ENCODE data around the gene LTBP3. TPM values are rescaled to one million over a fixed set of nuclear protein-coding genes. Genes with fewer than 3 reads are reported as not detected.
A peak's percentile ranks its signal among the peaks of the same experiment; 100 is the strongest.

The LTBP3 gene
- polyA plus RNA-seq, 1 donor from 2014 or later: 4.6 TPM

GRCh38 chr11:65558930-65559509, 861 bp upstream of the LTBP3 start:
- no peak overlapping the region for H2AFZ ChIP-seq (ENCODE audit: low read depth, low read length)
- no peaks in the 10 kb centered on the region for H3K27me3 ChIP-seq (ENCODE audit: insufficient read depth, low read depth, low read length)
- H3K9me3 ChIP-seq (ENCODE audit: low read length): no peaks in the 10 kb centered on the region
- no peaks in the 10 kb centered on the region for H4K20me1 ChIP-seq (ENCODE audit: insufficient read depth)
- H3K4me2 ChIP-seq (ENCODE audit: low read length): no peak overlapping the region
- H3K27ac ChIP-seq (ENCODE audit: low read length): no peak overlapping the region
- H3K9ac ChIP-seq (ENCODE audit: low read length): no peak overlapping the region
- H3F3A ChIP-seq (ENCODE audit: insufficient read depth, low read length, poor library complexity, severe bottlenecking): no peaks in the 10 kb centered on the region
- peak overlapping the region; percentile 59 for H3K4me3 ChIP-seq (ENCODE audit: low read length)
- H3K36me3 ChIP-seq (ENCODE audit: insufficient read depth, low read length): no peaks in the 10 kb centered on the region
- TF ChIP-seq SMC3 (conservative IDR thresholded peaks at IDR 0.05; ENCODE audit: poor library complexity) (no peak), MXI1 (conservative IDR thresholded peaks at IDR 0.05; ENCODE audit: poor library complexity, severe bottlenecking) (no peak), RAD21 (conservative IDR thresholded peaks at IDR 0.05) (no peak), EP300 (conservative IDR thresholded peaks at IDR 0.05; ENCODE audit: poor library complexity, severe bottlenecking) (no peak), EZH2 (IDR thresholded peaks at IDR 0.05; ENCODE audit: borderline replicate concordance, insufficient read depth, low read length, poor library complexity, severe bottlenecking) (no peak), POLR2AphosphoS5 (IDR thresholded peaks at IDR 0.05) (no peak), TAF1 (IDR thresholded peaks at IDR 0.05; ENCODE audit: low read depth) (no peak)
- TF ChIP-seq, protein P1, sequence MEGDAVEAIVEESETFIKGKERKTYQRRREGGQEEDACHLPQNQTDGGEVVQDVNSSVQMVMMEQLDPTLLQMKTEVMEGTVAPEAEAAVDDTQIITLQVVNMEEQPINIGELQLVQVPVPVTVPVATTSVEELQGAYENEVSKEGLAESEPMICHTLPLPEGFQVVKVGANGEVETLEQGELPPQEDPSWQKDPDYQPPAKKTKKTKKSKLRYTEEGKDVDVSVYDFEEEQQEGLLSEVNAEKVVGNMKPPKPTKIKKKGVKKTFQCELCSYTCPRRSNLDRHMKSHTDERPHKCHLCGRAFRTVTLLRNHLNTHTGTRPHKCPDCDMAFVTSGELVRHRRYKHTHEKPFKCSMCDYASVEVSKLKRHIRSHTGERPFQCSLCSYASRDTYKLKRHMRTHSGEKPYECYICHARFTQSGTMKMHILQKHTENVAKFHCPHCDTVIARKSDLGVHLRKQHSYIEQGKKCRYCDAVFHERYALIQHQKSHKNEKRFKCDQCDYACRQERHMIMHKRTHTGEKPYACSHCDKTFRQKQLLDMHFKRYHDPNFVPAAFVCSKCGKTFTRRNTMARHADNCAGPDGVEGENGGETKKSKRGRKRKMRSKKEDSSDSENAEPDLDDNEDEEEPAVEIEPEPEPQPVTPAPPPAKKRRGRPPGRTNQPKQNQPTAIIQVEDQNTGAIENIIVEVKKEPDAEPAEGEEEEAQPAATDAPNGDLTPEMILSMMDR (IDR thresholded peaks at IDR 0.05; ENCODE audit: poor library complexity, severe bottlenecking): no peak
- TF ChIP-seq, protein P2, sequence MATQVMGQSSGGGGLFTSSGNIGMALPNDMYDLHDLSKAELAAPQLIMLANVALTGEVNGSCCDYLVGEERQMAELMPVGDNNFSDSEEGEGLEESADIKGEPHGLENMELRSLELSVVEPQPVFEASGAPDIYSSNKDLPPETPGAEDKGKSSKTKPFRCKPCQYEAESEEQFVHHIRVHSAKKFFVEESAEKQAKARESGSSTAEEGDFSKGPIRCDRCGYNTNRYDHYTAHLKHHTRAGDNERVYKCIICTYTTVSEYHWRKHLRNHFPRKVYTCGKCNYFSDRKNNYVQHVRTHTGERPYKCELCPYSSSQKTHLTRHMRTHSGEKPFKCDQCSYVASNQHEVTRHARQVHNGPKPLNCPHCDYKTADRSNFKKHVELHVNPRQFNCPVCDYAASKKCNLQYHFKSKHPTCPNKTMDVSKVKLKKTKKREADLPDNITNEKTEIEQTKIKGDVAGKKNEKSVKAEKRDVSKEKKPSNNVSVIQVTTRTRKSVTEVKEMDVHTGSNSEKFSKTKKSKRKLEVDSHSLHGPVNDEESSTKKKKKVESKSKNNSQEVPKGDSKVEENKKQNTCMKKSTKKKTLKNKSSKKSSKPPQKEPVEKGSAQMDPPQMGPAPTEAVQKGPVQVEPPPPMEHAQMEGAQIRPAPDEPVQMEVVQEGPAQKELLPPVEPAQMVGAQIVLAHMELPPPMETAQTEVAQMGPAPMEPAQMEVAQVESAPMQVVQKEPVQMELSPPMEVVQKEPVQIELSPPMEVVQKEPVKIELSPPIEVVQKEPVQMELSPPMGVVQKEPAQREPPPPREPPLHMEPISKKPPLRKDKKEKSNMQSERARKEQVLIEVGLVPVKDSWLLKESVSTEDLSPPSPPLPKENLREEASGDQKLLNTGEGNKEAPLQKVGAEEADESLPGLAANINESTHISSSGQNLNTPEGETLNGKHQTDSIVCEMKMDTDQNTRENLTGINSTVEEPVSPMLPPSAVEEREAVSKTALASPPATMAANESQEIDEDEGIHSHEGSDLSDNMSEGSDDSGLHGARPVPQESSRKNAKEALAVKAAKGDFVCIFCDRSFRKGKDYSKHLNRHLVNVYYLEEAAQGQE (IDR thresholded peaks at IDR 0.05; ENCODE audit: borderline replicate concordance): no peak
- no peaks in the 10 kb centered on the region for H3K9me2 ChIP-seq (ENCODE audit: insufficient read depth, low read length)
- H3K79me2 ChIP-seq (replicated peaks; ENCODE audit: insufficient read depth, low read length): no peaks in the 10 kb centered on the region

DNA sequence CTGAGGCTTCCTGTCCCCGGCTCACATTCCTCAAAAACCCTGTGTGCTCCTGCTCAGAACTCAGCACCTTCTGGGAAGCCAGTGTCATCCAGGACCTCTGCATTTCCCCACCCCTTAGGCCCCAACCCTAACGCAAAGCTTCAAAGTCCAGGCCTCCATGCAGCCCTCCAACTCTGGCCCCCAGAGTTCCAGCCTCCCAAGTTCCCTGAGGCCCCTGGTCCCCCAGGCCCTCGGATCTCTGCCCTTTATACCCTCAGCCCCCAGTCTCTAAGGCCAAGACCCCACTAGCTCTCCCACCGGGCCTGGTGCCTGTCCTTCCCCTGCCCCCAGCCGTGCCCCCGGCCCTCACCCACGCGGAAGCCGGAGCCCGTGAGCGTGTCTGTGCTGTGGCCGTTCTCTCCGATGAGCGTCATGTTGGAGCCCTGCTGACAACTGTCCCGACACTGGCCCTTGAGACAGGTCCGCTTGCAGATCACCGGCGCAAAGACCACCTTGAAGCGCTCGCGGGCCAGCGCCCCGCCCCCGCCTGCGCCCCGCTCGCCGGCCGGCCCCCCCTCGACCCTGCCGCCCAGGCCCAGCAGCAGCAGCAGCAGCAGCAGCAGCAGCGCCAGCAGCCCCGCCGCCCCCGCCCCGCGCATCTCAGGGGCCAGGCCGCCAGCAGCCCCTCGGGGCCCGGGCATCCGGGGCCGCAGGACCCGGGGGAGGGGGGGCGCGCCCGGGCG, 718 bp downstream of the LTBP3 start:
- Histone ChIP-seq H3K9ac (ENCODE audit: low read length) (peak overlapping the region; percentile 46), H3F3A (ENCODE audit: insufficient read depth, low read length, poor library complexity, severe bottlenecking) (no peaks in the 10 kb centered on the region), H3K36me3 (ENCODE audit: insufficient read depth, low read length) (no peaks in the 10 kb centered on the region), H3K27me3 (ENCODE audit: insufficient read depth, low read depth, low read length) (no peaks in the 10 kb centered on the region), H3K4me2 (ENCODE audit: low read length) (no peak overlapping the region), H3K4me3 (ENCODE audit: low read length) (peak overlapping the region; percentile 59), H3K27ac (ENCODE audit: low read length) (no peak overlapping the region), H2AFZ (ENCODE audit: low read depth, low read length) (no peak overlapping the region), H3K9me2 (ENCODE audit: insufficient read depth, low read length) (no peaks in the 10 kb centered on the region), H4K20me1 (ENCODE audit: insufficient read depth) (no peaks in the 10 kb centered on the region), H3K9me3 (ENCODE audit: low read length) (no peaks in the 10 kb centered on the region), H3K79me2 (replicated peaks; ENCODE audit: insufficient read depth, low read length) (no peaks in the 10 kb centered on the region)
- TF ChIP-seq, protein P1 (IDR thresholded peaks at IDR 0.05; ENCODE audit: poor library complexity, severe bottlenecking): no peak

Data from neural cell (in vitro differentiated cells).